ENCODE measurements around the gene NR2F6. TPM values are rescaled to one million over a fixed set of nuclear protein-coding genes. Genes with fewer than 3 reads are reported as not detected.

Gene NR2F6
- total RNA-seq, 1 donor from 2014 or later = 9.8 TPM

DNA sequence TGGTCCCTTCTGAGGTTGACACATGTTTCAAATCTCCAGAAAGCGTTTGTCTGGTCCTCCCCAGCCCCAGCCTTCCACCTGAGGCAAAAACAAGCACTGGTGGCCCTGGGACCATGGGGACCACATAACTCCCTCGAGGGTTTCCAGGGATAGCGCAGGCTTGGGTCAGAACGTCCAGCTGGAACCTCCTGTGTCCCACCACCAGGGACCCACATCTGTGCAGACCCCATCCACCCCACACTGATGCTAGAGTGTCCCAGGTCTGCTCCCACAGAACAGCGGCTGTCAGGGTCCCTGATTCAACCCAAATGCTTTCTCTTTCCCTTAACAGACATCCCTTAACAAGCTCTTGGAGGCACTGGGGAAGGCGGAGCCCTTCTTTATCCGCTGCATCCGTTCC, 60.1 kb downstream of the NR2F6 start:
- no peak for FAIRE-seq
- DNase-seq (ENCODE audit: low spot score in 2 of 2) = no peak

DNA sequence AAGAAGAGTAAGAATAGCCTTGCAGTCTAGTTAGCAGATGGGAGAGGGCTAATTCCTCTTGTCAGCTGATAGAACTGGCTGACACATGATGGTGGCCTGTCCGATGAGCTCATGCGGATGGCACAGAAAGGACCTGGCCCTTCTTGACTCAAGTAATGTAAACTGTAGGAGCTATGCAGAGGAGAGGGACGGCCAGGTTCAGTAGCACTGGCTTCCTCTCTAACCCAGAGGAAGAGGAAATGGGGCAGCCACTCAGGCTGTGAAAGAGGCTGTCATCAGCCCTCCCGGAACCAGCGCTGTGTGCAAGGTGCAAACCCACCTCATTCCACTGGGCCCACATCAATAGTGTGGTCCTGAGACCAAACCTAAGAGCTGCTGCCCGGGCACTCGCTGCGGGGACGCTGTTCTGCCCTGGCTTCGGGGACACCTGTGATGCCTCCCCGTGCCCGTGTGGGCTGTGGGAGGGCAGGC, 61.3 kb downstream of the NR2F6 start:
- DNase-seq (ENCODE audit: low spot score in 2 of 2) (no peak), FAIRE-seq (no peak)

DNA sequence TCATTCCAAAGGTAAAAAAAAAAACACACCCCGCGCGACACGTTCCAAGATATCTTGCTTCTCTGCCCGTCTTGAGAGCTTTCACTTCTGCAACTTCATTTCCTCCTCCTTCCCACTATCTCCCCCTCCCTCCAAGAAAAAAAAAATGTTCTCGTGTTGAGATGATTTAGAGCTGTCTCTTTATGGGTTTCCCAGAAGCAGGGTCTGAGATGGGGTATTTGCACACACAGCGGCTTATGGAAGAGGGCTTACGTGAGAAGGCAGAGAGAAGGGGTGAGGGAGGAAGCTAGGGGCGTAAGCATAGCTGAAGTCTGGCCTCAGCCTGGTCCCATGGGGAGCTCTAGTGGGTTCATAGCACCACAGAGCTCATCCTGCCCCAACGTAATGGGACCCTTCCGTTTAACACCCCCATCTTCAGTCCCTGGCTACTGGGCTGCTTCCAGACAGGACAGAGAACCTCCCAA, 61.8 kb downstream of the NR2F6 start:
- FAIRE-seq (no peak), DNase-seq (ENCODE audit: low spot score in 2 of 2) (no peak)

DNA sequence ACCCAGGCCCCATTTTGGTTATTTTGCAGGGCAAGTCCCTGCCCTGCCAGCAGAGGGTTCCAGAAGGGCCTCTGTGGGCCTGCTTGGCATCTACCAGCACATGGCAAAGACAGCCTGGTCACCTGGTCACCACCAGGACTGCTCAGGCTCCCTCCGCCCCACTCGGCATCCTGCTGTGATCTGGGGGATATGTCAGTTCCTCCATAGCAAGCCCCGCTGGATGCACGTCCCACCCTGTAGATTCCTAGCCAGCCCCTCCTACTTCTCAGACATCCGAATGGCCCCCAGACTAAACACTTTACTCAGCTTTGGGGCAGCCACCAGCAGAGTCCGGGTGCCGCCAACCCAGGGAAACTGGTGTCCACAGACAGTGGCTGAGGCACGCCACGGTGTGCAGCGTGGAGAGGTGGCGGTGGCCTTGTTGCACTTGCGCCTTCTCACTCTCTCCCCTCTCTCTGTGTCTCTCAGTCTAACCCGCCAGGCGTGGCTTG, 62.4 kb downstream of the NR2F6 start:
- DNase-seq (ENCODE audit: low spot score in 2 of 2) = no peak
- no peak for FAIRE-seq

Other genes starting within 250 kb of the NR2F6 start
- 4.9 TPM for gene CPAMD8, start 219.1 kb downstream of the NR2F6 start, total RNA-seq
- 2.0 TPM for gene HAUS8, start 170.5 kb downstream of the NR2F6 start, total RNA-seq
- gene MYO9B, start 170.1 kb downstream of the NR2F6 start, total RNA-seq = 21.2 TPM
- gene USE1, start 30.6 kb downstream of the NR2F6 start, total RNA-seq = 15.1 TPM
- gene OCEL1, start 19.7 kb downstream of the NR2F6 start, total RNA-seq = 0.82 TPM
- 0.82 TPM for gene USHBP1, start 18.8 kb upstream of the NR2F6 start, total RNA-seq
- 66.9 TPM for gene BABAM1, start 21.5 kb upstream of the NR2F6 start, total RNA-seq
- 0.82 TPM for gene ANKLE1, start 36.0 kb upstream of the NR2F6 start, total RNA-seq
- gene ABHD8, start 57.5 kb upstream of the NR2F6 start, total RNA-seq = 20.4 TPM
- 11.4 TPM for gene MRPL34, start 60.0 kb upstream of the NR2F6 start, total RNA-seq
- 10.2 TPM for gene DDA1, start 63.6 kb upstream of the NR2F6 start, total RNA-seq
- gene ANO8, start 88.9 kb upstream of the NR2F6 start, total RNA-seq = 20.0 TPM
- gene GTPBP3, start 91.6 kb upstream of the NR2F6 start, total RNA-seq = 11.8 TPM
- under 0.01 TPM for gene PLVAP, start 131.4 kb upstream of the NR2F6 start, total RNA-seq
- gene CCDC194, start 148.3 kb upstream of the NR2F6 start, total RNA-seq = not detected
- gene BST2, start 159.7 kb upstream of the NR2F6 start, total RNA-seq = 1.6 TPM
- 17.5 TPM for gene MVB12A, start 174.1 kb upstream of the NR2F6 start, total RNA-seq
- 0.82 TPM for gene TMEM221, start 202.7 kb upstream of the NR2F6 start, total RNA-seq
- gene NXNL1, start 215.0 kb upstream of the NR2F6 start, total RNA-seq = not detected
- 10.2 TPM for gene SLC27A1, start 224.6 kb upstream of the NR2F6 start, total RNA-seq